Measurements from ENCODE around the gene TNKS1BP1.

The TNKS1BP1 gene

DNA sequence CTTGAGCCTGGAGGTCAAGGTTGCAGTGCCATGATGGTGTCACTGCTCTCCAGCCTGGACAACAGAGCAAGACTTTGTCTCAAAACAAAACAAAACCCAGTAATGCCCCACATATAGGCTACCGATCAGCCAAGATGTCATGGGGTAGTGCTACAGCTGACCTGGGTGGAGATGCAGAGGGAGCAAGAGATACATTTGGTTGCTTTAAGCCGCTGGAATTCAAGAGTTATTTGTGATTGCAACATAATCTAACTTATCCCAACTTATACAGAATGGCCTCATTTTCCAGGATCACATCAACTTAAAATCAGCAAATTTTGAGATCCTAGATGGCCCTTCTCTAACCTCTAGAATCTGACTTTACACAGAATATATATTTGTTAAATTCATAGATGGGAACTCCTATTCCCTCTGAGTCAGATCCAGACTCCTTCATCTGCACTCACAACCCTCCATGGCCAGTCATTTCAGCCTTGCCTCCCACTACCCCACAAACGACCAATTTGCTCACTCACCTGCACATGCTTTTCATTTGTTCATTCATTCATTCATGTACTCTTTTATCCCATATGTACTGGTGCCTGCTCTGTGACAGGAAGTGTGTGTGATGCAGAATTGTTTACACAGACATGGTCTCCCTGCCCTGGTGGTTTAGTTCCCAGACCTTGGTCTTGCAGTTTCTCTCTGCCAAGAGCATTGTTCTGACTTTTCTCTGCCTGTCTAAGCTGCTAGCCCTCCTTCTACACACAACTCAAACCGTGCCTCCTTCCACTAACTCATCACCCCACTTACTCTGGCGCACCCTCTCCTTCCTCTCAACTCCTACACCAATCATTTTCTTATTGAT, 63.6 kb downstream of the TNKS1BP1 start:
- DNase-seq (ENCODE audit: low read depth, low spot score) = no peak

DNA sequence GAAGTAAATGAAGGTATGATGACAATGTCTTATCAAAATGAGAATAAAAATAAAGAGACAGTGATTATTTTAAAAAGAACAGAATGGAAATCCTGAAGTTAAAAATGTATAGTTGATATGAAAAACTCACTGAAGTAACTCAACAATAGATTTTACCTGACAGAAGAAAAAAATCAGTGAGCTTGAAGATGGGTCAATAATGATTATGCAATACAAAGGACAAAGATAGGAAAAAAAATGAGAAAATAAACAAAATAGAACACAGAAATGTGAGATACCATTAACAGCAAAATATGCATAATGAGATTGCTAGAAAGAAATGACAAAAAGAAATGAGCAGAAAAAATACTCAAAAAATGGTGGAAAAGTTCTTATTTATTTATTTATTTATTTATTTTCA, 68.6 kb downstream of the TNKS1BP1 start:
- DNase-seq (ENCODE audit: low read depth, low spot score) = no peak

DNA sequence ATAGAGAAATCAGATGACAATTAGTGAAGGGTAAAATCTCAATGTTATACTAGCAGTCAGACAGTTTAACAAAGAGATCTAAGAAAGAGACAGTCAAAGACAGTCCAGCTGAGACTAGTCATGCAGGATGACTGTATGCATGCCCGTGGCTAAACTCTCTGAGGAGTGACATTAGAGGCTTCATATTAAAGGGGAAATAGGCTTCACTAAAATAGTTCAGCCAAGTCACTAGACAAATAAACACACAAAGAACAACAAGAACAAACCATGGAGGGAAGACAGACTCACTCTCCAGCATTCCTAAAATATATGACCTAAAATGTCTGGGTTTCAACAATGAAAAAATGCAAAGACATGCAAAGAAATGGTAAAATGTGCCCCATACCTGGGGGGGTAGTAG, 69.1 kb downstream of the TNKS1BP1 start:
- no peak for DNase-seq (ENCODE audit: low read depth, low spot score)

- DNase-seq (ENCODE audit: low read depth, low spot score) = no peak
These were observed 70.1 kb downstream of the TNKS1BP1 start for GRCh38 chr11:57254631-57255030.

DNA sequence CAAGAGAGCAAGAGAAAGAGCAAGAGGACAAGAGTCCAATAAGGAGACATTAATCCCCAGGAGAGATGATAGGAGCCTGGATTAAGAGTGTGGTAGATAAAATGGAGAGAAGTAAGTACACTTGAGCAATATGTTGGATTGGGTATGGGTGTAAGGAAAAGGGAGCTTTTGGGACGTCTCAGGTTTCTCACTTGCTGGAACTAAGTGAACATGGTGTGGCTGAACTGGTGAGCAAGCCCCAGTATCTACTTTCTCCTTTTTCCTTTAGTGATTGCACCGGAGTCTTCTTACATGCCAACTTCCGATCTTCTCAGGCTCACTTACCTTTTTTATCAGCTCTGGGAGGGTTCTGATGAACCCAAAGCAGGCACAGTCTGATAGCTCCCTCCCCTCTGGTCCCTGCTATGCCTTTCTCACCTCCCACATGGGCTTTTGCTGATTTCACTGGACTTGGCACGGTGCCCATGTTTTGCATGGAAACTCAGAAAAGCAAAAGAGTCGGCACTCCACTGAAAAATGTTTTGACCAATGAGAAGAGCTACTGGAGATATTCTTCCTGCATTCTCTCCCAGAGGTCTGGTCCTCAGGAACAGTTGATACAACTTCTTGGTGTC, 73.2 kb downstream of the TNKS1BP1 start:
- no peak for DNase-seq (ENCODE audit: low read depth, low spot score)

GRCh38 chr11:57251037-57251436, 73.7 kb downstream of the TNKS1BP1 start:
- no peak for DNase-seq (ENCODE audit: low read depth, low spot score)

All from activated naive CD8-positive, alpha-beta T cell treated with anti-CD3 and anti-CD28 coated beads, Interleukin-2, amount 50 U/mL, for 16 hours (primary cell).